Measurements from ENCODE around the gene CENPV.
"Not testable (repeated sequence)": the region's sequence is repeated elsewhere in the genome, so short reads cannot be mapped to it uniquely, and the experiment has no call there.

Gene CENPV

GRCh38 chr17:16302856-16303255 lies 50.4 kb downstream of the CENPV start:
- Mint-ChIP-seq H3K27ac (no peak overlapping the region), H3K4me1 (no peaks in the 10 kb centered on the region), H3K9me3 (no peaks in the 10 kb centered on the region), H3K36me3 (ENCODE audit: low read depth) (peaks cover 13% of the 10 kb centered on the region), H3K4me3 (no peak overlapping the region), H3K27me3 (ENCODE audit: low read depth) (no peaks in the 10 kb centered on the region)
- no peak for TF ChIP-seq CTCF (IDR thresholded peaks at IDR 0.05; ENCODE audit: unreplicated experiment in 3 of 3)

DNA sequence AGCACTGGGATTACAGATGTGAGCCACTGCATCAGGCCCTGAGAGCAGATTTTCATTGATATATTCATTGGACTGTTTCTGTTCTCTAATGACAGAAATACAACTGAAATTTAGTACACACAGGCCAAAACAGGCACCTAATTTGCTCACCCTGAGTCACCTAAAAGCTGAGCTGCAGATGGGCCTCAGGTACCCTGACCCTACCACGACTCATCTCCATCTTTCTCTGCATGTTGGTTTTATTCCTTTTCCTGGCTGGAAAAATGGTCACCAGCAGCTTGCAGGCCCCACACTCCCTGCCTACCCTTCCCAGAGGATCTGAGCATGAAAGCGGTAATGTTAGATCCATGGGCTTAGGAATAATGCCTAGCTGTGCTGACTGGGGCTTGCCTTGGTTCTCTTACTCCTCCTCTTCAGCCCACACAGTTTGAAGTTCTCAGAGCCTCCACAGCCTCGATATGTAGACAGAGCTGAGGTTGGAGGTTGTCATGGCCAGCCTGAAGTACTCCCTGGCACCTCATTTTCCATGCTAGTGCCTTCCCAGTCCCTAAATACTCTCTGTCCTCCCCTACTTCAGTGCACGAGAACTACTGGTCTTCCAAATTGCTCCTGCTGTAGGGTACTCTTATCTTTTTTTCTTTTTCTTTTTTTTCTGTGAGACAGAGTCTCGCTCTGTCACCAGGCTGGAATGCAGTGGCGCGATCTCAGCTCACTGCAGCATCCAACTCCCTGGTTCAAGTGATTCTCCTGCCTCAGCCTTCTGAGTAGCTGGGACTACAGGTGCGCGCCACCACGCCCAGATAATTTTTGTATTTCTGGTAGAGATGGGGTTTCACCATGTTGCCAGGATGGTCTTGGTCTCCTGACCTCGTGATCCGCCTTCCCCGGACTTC lies 51.1 kb downstream of the CENPV start:
- Mint-ChIP-seq H3K27ac (no peak overlapping the region), H3K27me3 (ENCODE audit: low read depth) (no peaks in the 10 kb centered on the region), H3K36me3 (ENCODE audit: low read depth) (peaks cover 18% of the 10 kb centered on the region), H3K4me3 (no peak overlapping the region), H3K4me1 (no peaks in the 10 kb centered on the region), H3K9me3 (no peaks in the 10 kb centered on the region)
- TF ChIP-seq CTCF (IDR thresholded peaks at IDR 0.05; ENCODE audit: unreplicated experiment in 3 of 3): no peak

DNA sequence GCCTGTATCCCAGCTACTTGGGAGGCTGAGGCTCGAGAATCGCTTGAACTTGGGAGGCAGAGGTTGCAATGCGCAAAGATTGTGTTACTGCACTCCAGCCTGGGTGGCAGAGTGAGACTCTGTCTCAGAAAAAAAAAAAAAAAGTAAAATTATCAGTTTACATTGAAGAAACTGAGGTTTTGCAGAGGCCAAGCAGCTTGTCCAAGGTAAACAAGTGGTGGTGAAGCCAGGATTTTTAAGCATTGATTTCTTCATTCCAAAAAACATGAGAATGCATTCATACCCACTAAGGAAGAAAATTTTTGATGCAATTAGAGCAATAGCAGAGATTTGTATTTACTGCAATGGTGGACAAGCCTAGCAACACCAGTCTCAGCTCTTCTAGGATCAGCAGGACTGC lies 52.7 kb downstream of the CENPV start:
- no peak for TF ChIP-seq CTCF (IDR thresholded peaks at IDR 0.05; ENCODE audit: unreplicated experiment in 3 of 3)
- no peaks in the 10 kb centered on the region for H3K4me1 Mint-ChIP-seq
- H3K9me3 Mint-ChIP-seq: no peaks in the 10 kb centered on the region
- H3K27ac Mint-ChIP-seq: no peak overlapping the region
- H3K4me3 Mint-ChIP-seq: no peak overlapping the region
- no peaks in the 10 kb centered on the region for H3K27me3 Mint-ChIP-seq (ENCODE audit: low read depth)
- peaks cover 14% of the 10 kb centered on the region for H3K36me3 Mint-ChIP-seq (ENCODE audit: low read depth)

DNA sequence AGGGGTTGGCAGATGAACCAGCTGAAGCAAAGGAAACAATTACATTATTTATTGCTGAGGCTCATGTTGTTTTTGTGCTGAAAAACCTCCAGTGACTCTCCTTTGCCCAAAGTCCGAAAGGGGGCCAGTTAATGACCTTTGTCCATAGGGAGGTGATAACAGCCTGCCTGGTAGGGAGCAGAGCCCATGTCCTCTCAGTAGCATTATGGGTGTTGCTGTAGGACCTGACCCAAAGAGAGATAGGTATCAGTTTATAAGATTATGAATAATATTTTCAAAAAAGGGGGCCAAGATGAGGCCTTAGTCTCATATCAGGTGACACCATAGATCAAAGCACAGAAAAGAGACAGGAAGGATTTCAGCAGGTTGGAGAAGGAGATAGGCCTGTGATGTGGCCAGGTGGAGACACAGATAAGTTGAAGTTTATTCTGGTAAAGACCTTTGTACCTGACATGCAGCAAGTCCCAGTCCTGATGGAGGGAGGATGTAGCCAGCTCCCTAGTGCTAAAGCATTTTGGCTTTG lies 55.1 kb downstream of the CENPV start:
- Mint-ChIP-seq H3K9me3 (no peaks in the 10 kb centered on the region), H3K27ac (no peak overlapping the region), H3K4me1 (no peaks in the 10 kb centered on the region), H3K4me3 (no peak overlapping the region), H3K36me3 (ENCODE audit: low read depth) (peaks cover 19% of the 10 kb centered on the region), H3K27me3 (ENCODE audit: low read depth) (no peaks in the 10 kb centered on the region)
- TF ChIP-seq CTCF (IDR thresholded peaks at IDR 0.05; ENCODE audit: unreplicated experiment in 3 of 3): no peak

DNA sequence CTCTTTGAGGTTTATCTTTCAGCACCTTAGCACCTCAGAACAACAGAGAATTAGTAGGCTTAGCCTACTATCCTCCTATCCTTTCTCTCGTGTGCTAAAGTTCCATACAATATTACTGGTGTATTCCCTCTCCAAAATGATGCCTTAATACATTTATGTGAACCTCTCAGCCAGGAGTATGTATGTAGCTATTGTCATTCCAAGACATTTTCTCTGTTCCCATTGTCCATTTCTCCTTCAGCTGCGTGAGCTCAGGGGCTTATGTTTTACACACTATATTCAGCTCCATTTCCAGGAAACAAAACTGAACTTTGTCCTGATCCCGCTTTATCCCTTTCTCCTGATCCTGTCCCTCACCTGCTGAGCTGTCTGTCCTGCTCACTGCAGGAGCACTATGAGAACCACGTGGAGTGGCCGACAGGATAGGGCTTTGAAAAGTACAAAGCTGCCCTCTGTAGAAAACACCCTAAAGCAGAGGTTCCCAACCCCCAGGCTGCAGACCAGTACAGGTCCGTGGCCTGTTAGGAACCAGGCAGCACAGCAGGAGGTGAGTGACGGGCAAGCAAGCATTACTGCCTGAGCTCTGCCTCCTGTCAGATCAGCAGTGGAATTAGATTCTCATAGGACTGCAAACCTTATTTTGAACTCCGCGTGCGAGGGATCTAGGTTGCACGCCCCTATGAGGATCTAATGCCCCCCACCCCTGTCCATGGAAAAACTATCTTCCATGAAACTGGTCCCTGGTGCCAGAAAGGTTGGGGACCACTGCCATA lies 55.7 kb downstream of the CENPV start:
- Mint-ChIP-seq H3K4me3 (no peak overlapping the region), H3K27ac (peak overlapping the region in 1 of 3 experiments; percentile 29), H3K4me1 (no peaks in the 10 kb centered on the region), H3K27me3 (ENCODE audit: low read depth) (no peaks in the 10 kb centered on the region), H3K36me3 (ENCODE audit: low read depth) (peaks cover 18% of the 10 kb centered on the region), H3K9me3 (no peaks in the 10 kb centered on the region)
- no peak for TF ChIP-seq CTCF (IDR thresholded peaks at IDR 0.05; ENCODE audit: unreplicated experiment in 3 of 3)

- H3K9me3 Mint-ChIP-seq; H3K27ac Mint-ChIP-seq; H3K4me3 Mint-ChIP-seq; H3K27me3 Mint-ChIP-seq (ENCODE audit: low read depth); H3K4me1 Mint-ChIP-seq: not testable (repeated sequence)
- H3K36me3 Mint-ChIP-seq (ENCODE audit: low read depth): peaks cover 16% of the 10 kb centered on the region
Observed at GRCh38 chr17:16296072-16296471, 57.2 kb downstream of the CENPV start.

Data from nephron (organoid).